ENCODE data around the gene LRRC61.

DNA sequence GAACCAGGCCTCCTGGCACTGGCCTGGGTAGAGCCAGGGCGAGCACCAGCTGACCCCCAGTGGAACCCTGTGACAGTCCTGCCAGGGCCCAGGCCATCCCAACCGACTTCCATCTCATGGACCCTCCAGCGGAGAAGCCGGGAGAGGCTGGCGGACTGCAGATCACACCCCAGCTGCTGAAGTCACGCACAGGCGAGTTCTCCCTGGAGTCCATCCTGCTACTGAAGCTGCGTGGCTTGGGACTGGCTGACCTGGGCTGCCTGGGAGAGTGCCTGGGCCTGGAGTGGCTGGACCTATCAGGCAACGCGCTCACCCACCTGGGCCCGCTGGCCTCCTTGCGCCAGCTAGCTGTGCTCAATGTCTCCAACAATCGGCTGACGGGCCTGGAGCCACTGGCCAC lies 13.6 kb downstream of the LRRC61 start:
- TF ChIP-seq CTCF (conservative IDR thresholded peaks at IDR 0.05; ENCODE audit: low read depth in 2 of 2) (no peak), EZH2 (IDR thresholded peaks at IDR 0.05; ENCODE audit: low read depth, unreplicated experiment) (no peak), ZNF331 (CRISPR knock-in tag; IDR thresholded peaks at IDR 0.05; ENCODE audit: low read depth) (no peak), NANOG (IDR thresholded peaks at IDR 0.05; ENCODE audit: borderline replicate concordance) (no peak), CREB1 (CRISPR knock-in tag; IDR thresholded peaks at IDR 0.05; ENCODE audit: low read depth) (no peak), POLR2AphosphoS5 (IDR thresholded peaks at IDR 0.05; ENCODE audit: low read depth) (no peak), EZH2phosphoT487 (IDR thresholded peaks at IDR 0.05; ENCODE audit: unreplicated experiment) (no peak), REST (IDR thresholded peaks at IDR 0.05; ENCODE audit: unreplicated experiment) (no peak), JUNB (IDR thresholded peaks at IDR 0.05; ENCODE audit: unreplicated experiment) (no peak), STAT1 (IDR thresholded peaks at IDR 0.05; ENCODE audit: unreplicated experiment) (no peak), ZNF114 (CRISPR knock-in tag; IDR thresholded peaks at IDR 0.05) (no peak)
- TF ChIP-seq, protein P1, sequence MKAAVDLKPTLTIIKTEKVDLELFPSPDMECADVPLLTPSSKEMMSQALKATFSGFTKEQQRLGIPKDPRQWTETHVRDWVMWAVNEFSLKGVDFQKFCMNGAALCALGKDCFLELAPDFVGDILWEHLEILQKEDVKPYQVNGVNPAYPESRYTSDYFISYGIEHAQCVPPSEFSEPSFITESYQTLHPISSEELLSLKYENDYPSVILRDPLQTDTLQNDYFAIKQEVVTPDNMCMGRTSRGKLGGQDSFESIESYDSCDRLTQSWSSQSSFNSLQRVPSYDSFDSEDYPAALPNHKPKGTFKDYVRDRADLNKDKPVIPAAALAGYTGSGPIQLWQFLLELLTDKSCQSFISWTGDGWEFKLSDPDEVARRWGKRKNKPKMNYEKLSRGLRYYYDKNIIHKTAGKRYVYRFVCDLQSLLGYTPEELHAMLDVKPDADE (IDR thresholded peaks at IDR 0.05) = no peak
- TF ChIP-seq, protein P2, sequence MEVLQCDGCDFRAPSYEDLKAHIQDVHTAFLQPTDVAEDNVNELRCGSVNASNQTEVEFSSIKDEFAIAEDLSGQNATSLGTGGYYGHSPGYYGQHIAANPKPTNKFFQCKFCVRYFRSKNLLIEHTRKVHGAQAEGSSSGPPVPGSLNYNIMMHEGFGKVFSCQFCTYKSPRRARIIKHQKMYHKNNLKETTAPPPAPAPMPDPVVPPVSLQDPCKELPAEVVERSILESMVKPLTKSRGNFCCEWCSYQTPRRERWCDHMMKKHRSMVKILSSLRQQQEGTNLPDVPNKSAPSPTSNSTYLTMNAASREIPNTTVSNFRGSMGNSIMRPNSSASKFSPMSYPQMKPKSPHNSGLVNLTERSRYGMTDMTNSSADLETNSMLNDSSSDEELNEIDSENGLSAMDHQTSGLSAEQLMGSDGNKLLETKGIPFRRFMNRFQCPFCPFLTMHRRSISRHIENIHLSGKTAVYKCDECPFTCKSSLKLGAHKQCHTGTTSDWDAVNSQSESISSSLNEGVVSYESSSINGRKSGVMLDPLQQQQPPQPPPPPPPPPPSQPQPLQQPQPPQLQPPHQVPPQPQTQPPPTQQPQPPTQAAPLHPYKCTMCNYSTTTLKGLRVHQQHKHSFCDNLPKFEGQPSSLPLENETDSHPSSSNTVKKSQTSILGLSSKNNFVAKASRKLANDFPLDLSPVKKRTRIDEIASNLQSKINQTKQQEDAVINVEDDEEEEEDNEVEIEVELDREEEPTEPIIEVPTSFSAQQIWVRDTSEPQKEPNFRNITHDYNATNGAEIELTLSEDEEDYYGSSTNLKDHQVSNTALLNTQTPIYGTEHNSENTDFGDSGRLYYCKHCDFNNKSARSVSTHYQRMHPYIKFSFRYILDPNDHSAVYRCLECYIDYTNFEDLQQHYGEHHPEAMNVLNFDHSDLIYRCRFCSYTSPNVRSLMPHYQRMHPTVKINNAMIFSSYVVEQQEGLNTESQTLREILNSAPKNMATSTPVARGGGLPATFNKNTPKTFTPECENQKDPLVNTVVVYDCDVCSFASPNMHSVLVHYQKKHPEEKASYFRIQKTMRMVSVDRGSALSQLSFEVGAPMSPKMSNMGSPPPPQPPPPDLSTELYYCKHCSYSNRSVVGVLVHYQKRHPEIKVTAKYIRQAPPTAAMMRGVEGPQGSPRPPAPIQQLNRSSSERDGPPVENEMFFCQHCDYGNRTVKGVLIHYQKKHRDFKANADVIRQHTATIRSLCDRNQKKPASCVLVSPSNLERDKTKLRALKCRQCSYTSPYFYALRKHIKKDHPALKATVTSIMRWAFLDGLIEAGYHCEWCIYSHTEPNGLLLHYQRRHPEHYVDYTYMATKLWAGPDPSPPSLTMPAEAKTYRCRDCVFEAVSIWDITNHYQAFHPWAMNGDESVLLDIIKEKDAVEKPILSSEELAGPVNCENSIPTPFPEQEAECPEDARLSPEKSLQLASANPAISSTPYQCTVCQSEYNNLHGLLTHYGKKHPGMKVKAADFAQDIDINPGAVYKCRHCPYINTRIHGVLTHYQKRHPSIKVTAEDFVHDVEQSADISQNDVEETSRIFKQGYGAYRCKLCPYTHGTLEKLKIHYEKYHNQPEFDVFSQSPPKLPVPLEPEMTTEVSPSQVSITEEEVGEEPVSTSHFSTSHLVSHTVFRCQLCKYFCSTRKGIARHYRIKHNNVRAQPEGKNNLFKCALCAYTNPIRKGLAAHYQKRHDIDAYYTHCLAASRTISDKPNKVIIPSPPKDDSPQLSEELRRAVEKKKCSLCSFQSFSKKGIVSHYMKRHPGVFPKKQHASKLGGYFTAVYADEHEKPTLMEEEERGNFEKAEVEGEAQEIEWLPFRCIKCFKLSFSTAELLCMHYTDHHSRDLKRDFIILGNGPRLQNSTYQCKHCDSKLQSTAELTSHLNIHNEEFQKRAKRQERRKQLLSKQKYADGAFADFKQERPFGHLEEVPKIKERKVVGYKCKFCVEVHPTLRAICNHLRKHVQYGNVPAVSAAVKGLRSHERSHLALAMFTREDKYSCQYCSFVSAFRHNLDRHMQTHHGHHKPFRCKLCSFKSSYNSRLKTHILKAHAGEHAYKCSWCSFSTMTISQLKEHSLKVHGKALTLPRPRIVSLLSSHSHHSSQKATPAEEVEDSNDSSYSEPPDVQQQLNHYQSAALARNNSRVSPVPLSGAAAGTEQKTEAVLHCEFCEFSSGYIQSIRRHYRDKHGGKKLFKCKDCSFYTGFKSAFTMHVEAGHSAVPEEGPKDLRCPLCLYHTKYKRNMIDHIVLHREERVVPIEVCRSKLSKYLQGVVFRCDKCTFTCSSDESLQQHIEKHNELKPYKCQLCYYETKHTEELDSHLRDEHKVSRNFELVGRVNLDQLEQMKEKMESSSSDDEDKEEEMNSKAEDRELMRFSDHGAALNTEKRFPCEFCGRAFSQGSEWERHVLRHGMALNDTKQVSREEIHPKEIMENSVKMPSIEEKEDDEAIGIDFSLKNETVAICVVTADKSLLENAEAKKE (CRISPR knock-in tag; IDR thresholded peaks at IDR 0.05) = no peak
